ENCODE measurements around the gene PGC.

PGC gene

DNA sequence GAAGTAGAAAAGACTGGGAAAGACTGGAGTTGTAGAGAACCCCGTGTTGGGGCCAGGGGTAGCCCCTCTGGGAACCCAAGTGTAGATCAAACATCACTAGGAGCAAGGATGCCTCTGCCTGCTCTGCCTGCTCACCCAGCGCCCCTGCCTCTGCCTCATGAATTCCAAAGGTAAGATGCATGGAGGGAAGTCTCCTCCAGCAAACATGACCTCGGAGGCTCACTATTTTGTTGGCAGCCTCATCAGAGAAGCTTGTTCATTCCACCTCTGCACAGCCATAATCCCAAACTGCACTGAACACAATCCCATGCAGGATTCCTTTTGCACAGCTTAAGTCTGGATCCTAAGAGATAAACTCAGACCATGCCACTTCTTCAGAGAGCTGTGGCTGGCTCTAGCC lies 27.6 kb upstream of the PGC start:
- Histone ChIP-seq H3K27ac (ENCODE audit: low read length) (no peak overlapping the region), H2AFZ (ENCODE audit: low read depth, low read length) (no peak overlapping the region), H4K20me1 (ENCODE audit: insufficient read depth, low read length) (no peaks in the 10 kb centered on the region), H3K9me3 (ENCODE audit: insufficient read depth, low read length) (no peaks in the 10 kb centered on the region), H3K27me3 (ENCODE audit: low read depth, low read length) (no peaks in the 10 kb centered on the region), H3K79me2 (ENCODE audit: low read length) (peaks cover 5% of the 10 kb centered on the region; the same call in 1 of the 2 replicates), H3K9ac (ENCODE audit: low read length) (no peak overlapping the region), H3K4me2 (ENCODE audit: low read length) (no peak overlapping the region), H3K36me3 (replicated peaks; ENCODE audit: low read depth, low read length) (peaks cover 20% of the 10 kb centered on the region), H3K4me1 (ENCODE audit: low read length) (peaks cover 8% of the 10 kb centered on the region), H3K4me3 (ENCODE audit: low read length) (no peak overlapping the region)
- TF ChIP-seq EZH2phosphoT487 (IDR thresholded peaks at IDR 0.05; ENCODE audit: low read depth) = no peak
- TF ChIP-seq, protein P1, sequence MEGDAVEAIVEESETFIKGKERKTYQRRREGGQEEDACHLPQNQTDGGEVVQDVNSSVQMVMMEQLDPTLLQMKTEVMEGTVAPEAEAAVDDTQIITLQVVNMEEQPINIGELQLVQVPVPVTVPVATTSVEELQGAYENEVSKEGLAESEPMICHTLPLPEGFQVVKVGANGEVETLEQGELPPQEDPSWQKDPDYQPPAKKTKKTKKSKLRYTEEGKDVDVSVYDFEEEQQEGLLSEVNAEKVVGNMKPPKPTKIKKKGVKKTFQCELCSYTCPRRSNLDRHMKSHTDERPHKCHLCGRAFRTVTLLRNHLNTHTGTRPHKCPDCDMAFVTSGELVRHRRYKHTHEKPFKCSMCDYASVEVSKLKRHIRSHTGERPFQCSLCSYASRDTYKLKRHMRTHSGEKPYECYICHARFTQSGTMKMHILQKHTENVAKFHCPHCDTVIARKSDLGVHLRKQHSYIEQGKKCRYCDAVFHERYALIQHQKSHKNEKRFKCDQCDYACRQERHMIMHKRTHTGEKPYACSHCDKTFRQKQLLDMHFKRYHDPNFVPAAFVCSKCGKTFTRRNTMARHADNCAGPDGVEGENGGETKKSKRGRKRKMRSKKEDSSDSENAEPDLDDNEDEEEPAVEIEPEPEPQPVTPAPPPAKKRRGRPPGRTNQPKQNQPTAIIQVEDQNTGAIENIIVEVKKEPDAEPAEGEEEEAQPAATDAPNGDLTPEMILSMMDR (IDR thresholded peaks at IDR 0.05; ENCODE audit: low read depth, low read length) = no peak

DNA sequence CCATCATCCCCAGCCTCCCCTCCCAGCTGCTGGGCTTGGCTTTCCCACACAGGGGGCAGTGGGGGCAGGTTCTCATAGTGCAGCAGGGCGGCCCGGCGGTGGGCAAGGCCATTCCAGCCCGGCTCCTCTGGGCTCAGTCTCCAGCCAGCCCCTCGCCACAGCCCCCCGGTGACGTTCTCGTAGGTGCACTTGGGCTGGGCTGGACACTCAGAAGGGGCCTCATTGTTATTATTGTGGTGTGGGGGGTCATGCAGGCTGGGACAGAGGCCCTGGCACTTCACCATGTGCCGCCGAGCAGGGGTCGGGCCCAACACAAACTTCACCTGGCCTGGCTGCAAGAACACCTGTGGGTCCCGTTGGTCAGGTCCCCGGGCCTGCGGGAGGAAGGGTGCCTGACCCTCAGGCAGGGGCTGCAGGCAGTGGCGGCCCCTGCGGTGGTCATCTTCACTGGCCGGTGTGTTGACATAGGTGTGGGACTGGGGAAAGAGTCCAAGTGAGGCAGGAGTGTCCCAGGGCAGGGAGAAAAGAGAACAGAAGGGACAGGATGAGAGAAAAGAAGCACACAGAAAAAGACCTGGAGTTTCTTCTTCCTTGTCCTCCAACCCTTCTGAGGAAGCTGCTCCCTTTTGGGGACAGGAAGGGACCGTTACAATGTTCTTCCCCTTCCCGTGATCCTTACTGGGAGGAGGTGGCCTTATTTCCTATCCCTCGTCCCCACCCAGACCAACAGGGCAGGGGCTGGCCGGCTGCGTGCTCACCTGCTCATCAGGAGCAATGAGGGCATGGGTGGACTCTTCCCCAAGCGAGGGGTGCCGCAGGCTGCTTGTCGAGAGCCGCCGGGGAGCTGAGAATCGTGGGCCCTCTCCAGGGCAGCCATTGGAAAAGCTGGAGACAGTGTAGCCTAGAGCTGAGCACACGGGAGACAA lies 24.1 kb upstream of the PGC start:
- TF ChIP-seq, protein P1 (IDR thresholded peaks at IDR 0.05; ENCODE audit: low read depth, low read length) = no peak
- TF ChIP-seq EZH2phosphoT487 (IDR thresholded peaks at IDR 0.05; ENCODE audit: low read depth) = no peak

DNA sequence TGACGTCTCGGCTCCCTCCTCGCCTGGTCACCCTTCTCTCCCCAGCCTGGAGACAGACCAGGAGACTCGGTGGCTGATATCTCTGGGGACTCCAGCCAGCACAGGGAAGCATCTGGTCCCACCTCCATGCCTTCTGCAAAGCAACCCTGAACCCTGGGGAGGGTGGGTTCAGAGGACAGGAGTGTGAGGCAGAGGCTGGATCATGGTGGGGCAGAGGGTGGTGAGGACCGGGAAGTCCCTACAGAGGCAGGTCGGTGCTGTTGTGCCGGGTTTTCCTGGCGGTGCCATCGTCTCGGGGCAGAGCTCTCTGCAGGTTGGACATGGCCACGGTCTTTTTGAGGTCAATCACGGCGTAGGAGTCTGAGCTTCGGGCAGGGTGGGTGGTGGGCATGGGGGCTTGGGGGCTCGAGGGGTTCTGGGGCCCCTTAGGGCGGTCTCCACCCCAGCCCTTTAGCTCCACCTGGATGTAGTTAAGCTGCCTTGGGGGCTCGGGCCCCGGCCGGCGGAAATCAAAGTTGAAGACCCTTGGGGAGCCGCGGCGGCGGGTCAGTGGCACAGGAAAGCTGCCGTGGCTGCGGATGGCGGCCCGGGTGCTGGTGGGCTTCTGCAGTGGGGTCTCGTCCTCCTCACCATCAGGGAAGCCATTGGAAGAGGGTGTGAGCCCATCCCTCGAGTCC lies 23.3 kb upstream of the PGC start:
- no peaks in the 10 kb centered on the region for H3K27me3 ChIP-seq (ENCODE audit: low read depth, low read length)
- no peaks in the 10 kb centered on the region for H4K20me1 ChIP-seq (ENCODE audit: insufficient read depth, low read length)
- no peak overlapping the region for H3K27ac ChIP-seq (ENCODE audit: low read length)
- H3K9ac ChIP-seq (ENCODE audit: low read length) = no peak overlapping the region
- H3K4me2 ChIP-seq (ENCODE audit: low read length) = no peak overlapping the region
- H3K9me3 ChIP-seq (ENCODE audit: insufficient read depth, low read length) = no peaks in the 10 kb centered on the region
- H3K4me1 ChIP-seq (ENCODE audit: low read length) = no peaks in the 10 kb centered on the region
- no peaks in the 10 kb centered on the region for H3K79me2 ChIP-seq (ENCODE audit: low read length)
- TF ChIP-seq, protein P1 (IDR thresholded peaks at IDR 0.05; ENCODE audit: low read depth, low read length) = no peak
- TF ChIP-seq EZH2phosphoT487 (IDR thresholded peaks at IDR 0.05; ENCODE audit: low read depth) = no peak
- no peak overlapping the region for H3K4me3 ChIP-seq (ENCODE audit: low read length)
- peaks cover 20% of the 10 kb centered on the region for H3K36me3 ChIP-seq (replicated peaks; ENCODE audit: low read depth, low read length)
- H2AFZ ChIP-seq (ENCODE audit: low read depth, low read length) = no peak overlapping the region

More for the DNA sequence above, 24.1 kb upstream of the PGC start:
- H3K9me3 ChIP-seq (ENCODE audit: insufficient read depth, low read length) = no peaks in the 10 kb centered on the region
- no peaks in the 10 kb centered on the region for H3K27me3 ChIP-seq (ENCODE audit: low read depth, low read length)
- H2AFZ ChIP-seq (ENCODE audit: low read depth, low read length) = no peak overlapping the region
- H3K9ac ChIP-seq (ENCODE audit: low read length) = no peak overlapping the region
- H3K4me1 ChIP-seq (ENCODE audit: low read length) = no peaks in the 10 kb centered on the region
- no peak overlapping the region for H3K4me2 ChIP-seq (ENCODE audit: low read length)
- H3K79me2 ChIP-seq (ENCODE audit: low read length) = no peaks in the 10 kb centered on the region
- H3K4me3 ChIP-seq (ENCODE audit: low read length) = no peak overlapping the region
- no peak overlapping the region for H3K27ac ChIP-seq (ENCODE audit: low read length)
- H3K36me3 ChIP-seq (replicated peaks; ENCODE audit: low read depth, low read length) = peaks cover 20% of the 10 kb centered on the region
- no peaks in the 10 kb centered on the region for H4K20me1 ChIP-seq (ENCODE audit: insufficient read depth, low read length)

DNA sequence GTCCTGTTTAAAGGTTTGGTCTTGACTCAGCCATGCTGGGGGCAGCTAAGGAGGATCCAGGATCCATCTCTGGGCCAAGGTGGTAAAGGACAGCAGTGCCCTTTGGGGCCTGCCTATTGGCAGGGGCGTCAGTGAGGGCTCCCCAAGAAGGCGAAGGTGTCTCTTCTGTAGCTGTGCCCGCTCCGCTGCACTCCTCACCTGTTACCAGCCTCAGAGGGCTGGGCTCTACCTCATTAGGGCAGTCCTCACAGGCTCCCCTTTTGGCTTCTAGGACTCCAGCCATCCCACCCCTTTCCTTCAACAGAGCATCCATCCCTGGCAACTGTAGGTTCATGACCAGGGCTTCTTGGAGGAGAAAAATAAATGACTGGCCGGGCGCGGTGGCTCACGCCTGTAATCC lies 22.2 kb upstream of the PGC start:
- Histone ChIP-seq H3K4me3 (ENCODE audit: low read length) (no peak overlapping the region), H3K79me2 (ENCODE audit: low read length) (no peaks in the 10 kb centered on the region), H3K9me3 (ENCODE audit: insufficient read depth, low read length) (no peaks in the 10 kb centered on the region), H3K36me3 (replicated peaks; ENCODE audit: low read depth, low read length) (peaks cover 13% of the 10 kb centered on the region), H4K20me1 (ENCODE audit: insufficient read depth, low read length) (no peaks in the 10 kb centered on the region), H3K9ac (ENCODE audit: low read length) (no peak overlapping the region), H3K4me1 (ENCODE audit: low read length) (no peaks in the 10 kb centered on the region), H2AFZ (ENCODE audit: low read depth, low read length) (no peak overlapping the region), H3K4me2 (ENCODE audit: low read length) (no peak overlapping the region), H3K27ac (ENCODE audit: low read length) (no peak overlapping the region), H3K27me3 (ENCODE audit: low read depth, low read length) (no peaks in the 10 kb centered on the region)
- TF ChIP-seq, protein P1 (IDR thresholded peaks at IDR 0.05; ENCODE audit: low read depth, low read length) = no peak
- TF ChIP-seq EZH2phosphoT487 (IDR thresholded peaks at IDR 0.05; ENCODE audit: low read depth) = no peak
